ENCODE measurements around the gene GAS2L1. TPM values are rescaled to one million over a fixed set of nuclear protein-coding genes. Genes with fewer than 3 reads are reported as not detected.
"Not testable (repeated sequence)": the region's sequence is repeated elsewhere in the genome, so short reads cannot be mapped to it uniquely, and the experiment has no call there.

GAS2L1 gene
- polyA plus RNA-seq, 1 donor from 2014 or later: 0.77 TPM

- Histone ChIP-seq H3K9me2 (ENCODE audit: insufficient read depth, low read length) (no peaks in the 10 kb centered on the region), H3K79me2 (replicated peaks; ENCODE audit: insufficient read depth, low read length) (no peaks in the 10 kb centered on the region), H3K9ac (ENCODE audit: low read length) (no peak overlapping the region), H3K36me3 (ENCODE audit: insufficient read depth, low read length) (peaks cover 9% of the 10 kb centered on the region), H3K27me3 (ENCODE audit: insufficient read depth, low read depth, low read length) (no peaks in the 10 kb centered on the region), H3K4me2 (ENCODE audit: low read length) (no peak overlapping the region), H3F3A (ENCODE audit: insufficient read depth, low read length, poor library complexity, severe bottlenecking) (no peaks in the 10 kb centered on the region), H4K20me1 (ENCODE audit: insufficient read depth) (no peaks in the 10 kb centered on the region), H2AFZ (ENCODE audit: low read depth, low read length) (no peak overlapping the region), H3K4me3 (ENCODE audit: low read length) (no peak overlapping the region), H3K9me3 (ENCODE audit: low read length) (no peaks in the 10 kb centered on the region), H3K27ac (ENCODE audit: low read length) (no peak overlapping the region)
- TF ChIP-seq TAF1 (IDR thresholded peaks at IDR 0.05; ENCODE audit: low read depth) (no peak), EP300 (conservative IDR thresholded peaks at IDR 0.05; ENCODE audit: poor library complexity, severe bottlenecking) (no peak), REST (IDR thresholded peaks at IDR 0.05; ENCODE audit: borderline replicate concordance) (no peak), MXI1 (conservative IDR thresholded peaks at IDR 0.05; ENCODE audit: poor library complexity, severe bottlenecking) (no peak), RAD21 (conservative IDR thresholded peaks at IDR 0.05) (no peak), CTCF (IDR thresholded peaks at IDR 0.05; ENCODE audit: poor library complexity, severe bottlenecking) (no peak), EZH2 (IDR thresholded peaks at IDR 0.05; ENCODE audit: borderline replicate concordance, insufficient read depth, low read length, poor library complexity, severe bottlenecking) (no peak), POLR2AphosphoS5 (IDR thresholded peaks at IDR 0.05) (no peak), SMC3 (conservative IDR thresholded peaks at IDR 0.05; ENCODE audit: poor library complexity) (no peak)
Measured at GRCh38 chr22:29353860-29354259, 47.4 kb downstream of the GAS2L1 start.

- H3K9me3 ChIP-seq (ENCODE audit: low read length): not testable (repeated sequence)
Measured at GRCh38 chr22:29357193-29357890, 50.9 kb downstream of the GAS2L1 start.

More at GRCh38 chr22:29357193-29357890, 50.9 kb downstream of the GAS2L1 start:
- H3K4me3 ChIP-seq (ENCODE audit: low read length); H3K4me2 ChIP-seq (ENCODE audit: low read length); H3K36me3 ChIP-seq (ENCODE audit: insufficient read depth, low read length); H3K79me2 ChIP-seq (replicated peaks; ENCODE audit: insufficient read depth, low read length); H3K27ac ChIP-seq (ENCODE audit: low read length); H2AFZ ChIP-seq (ENCODE audit: low read depth, low read length); H3K9ac ChIP-seq (ENCODE audit: low read length); H3K9me2 ChIP-seq (ENCODE audit: insufficient read depth, low read length); H3K27me3 ChIP-seq (ENCODE audit: insufficient read depth, low read depth, low read length); H4K20me1 ChIP-seq (ENCODE audit: insufficient read depth); H3F3A ChIP-seq (ENCODE audit: insufficient read depth, low read length, poor library complexity, severe bottlenecking): not testable (repeated sequence)
